ENCODE measurements around the gene RNFT2. TPM values are rescaled to one million over a fixed set of nuclear protein-coding genes. Genes with fewer than 3 reads are reported as not detected.
A peak's percentile ranks its signal among the peaks of the same experiment; 100 is the strongest.

Gene RNFT2
- total RNA-seq, 1 donor from 2014 or later: 0.45 TPM

- DNase-seq (peak; percentile 60), ATAC-seq (peak; percentile 83)
- intact Hi-C loops (cut with micrococcal nuclease): loop anchor here (10.0 kb wide), 1 partner anchor 694 kb away; no protein-coding TSS in a partner anchor
These were observed 29.0 kb upstream of the RNFT2 start for GRCh38 chr12:116708826-116709756.

GRCh38 chr12:116709768-116710167 is 28.3 kb upstream of the RNFT2 start:
- intact Hi-C loops (cut with micrococcal nuclease): loop anchor here (10.0 kb wide), 2 partner anchors 415 to 695 kb away; no protein-coding TSS in a partner anchor
- DNase-seq: no peak
- ATAC-seq: no peak

GRCh38 chr12:116710370-116711150 is 27.6 kb upstream of the RNFT2 start:
- ATAC-seq: no peak
- no peak for DNase-seq
- intact Hi-C loops (cut with micrococcal nuclease): loop anchor here (10.0 kb wide), 1 partner anchor 414 kb away; no protein-coding TSS in a partner anchor

- ATAC-seq: no peak
- no peak for DNase-seq
- intact Hi-C loops (cut with micrococcal nuclease): loop anchor here (10.0 kb wide), 1 partner anchor 412 kb away; no protein-coding TSS in a partner anchor
These were observed 25.4 kb upstream of the RNFT2 start for GRCh38 chr12:116712458-116713303.

GRCh38 chr12:116713527-116713926 is 24.6 kb upstream of the RNFT2 start:
- DNase-seq: no peak
- intact Hi-C loops (cut with micrococcal nuclease): loop anchor here (10.0 kb wide), 1 partner anchor 411 kb away; no protein-coding TSS in a partner anchor
- no peak for ATAC-seq

- intact Hi-C loops (cut with micrococcal nuclease): loop anchor here (10.0 kb wide), 1 partner anchor 411 kb away; no protein-coding TSS in a partner anchor
- DNase-seq (no peak), ATAC-seq (no peak)
These were observed 23.9 kb upstream of the RNFT2 start for GRCh38 chr12:116714175-116714574.

- ATAC-seq (peak; percentile 85), DNase-seq (peak; percentile 81)
- intact Hi-C loops (cut with micrococcal nuclease): loop anchor here (10.0 kb wide), 1 partner anchor 407 kb away; no protein-coding TSS in a partner anchor
These were observed 20.4 kb upstream of the RNFT2 start for GRCh38 chr12:116717466-116718437.

- ATAC-seq (peak; percentile 31), DNase-seq (no peak)
- intact Hi-C loops (cut with micrococcal nuclease): loop anchor here (10.0 kb wide), 1 partner anchor 406 kb away; no protein-coding TSS in a partner anchor
These were observed 19.3 kb upstream of the RNFT2 start for GRCh38 chr12:116718655-116719454.

- ATAC-seq (peak; percentile 42), DNase-seq (no peak)
- intact Hi-C loops (cut with micrococcal nuclease): loop anchor here (10.0 kb wide), 1 partner anchor 405 kb away; no protein-coding TSS in a partner anchor
These were observed 18.2 kb upstream of the RNFT2 start for GRCh38 chr12:116719731-116720528.

GRCh38 chr12:116722245-116722644 is 15.9 kb upstream of the RNFT2 start:
- no peak for DNase-seq
- ATAC-seq: no peak
- intact Hi-C loops (cut with micrococcal nuclease): no loop called here

- intact Hi-C loops (cut with micrococcal nuclease): no loop called here
- DNase-seq (no peak), ATAC-seq (peak; percentile 19)
These were observed 11.4 kb upstream of the RNFT2 start for GRCh38 chr12:116726694-116727093.

GRCh38 chr12:116727261-116727660 is 10.9 kb upstream of the RNFT2 start:
- intact Hi-C loops (cut with micrococcal nuclease): no loop called here
- peak; percentile 27 for ATAC-seq
- DNase-seq: no peak

- no peak for DNase-seq
- no peak for ATAC-seq
- intact Hi-C loops (cut with micrococcal nuclease): no loop called here
These were observed 10.2 kb upstream of the RNFT2 start for GRCh38 chr12:116727891-116728290.

- no peak for DNase-seq
- intact Hi-C loops (cut with micrococcal nuclease): no loop called here
- ATAC-seq: no peak
These were observed 6.3 kb upstream of the RNFT2 start for GRCh38 chr12:116731801-116732200.

GRCh38 chr12:116734156-116734768 is 3.9 kb upstream of the RNFT2 start:
- no peak for DNase-seq
- intact Hi-C loops (cut with micrococcal nuclease): no loop called here
- ATAC-seq: no peak

- no peak for ATAC-seq
- DNase-seq: no peak
- intact Hi-C loops (cut with micrococcal nuclease): no loop called here
These were observed 3.0 kb upstream of the RNFT2 start for GRCh38 chr12:116735084-116735483.

All from left ventricle myocardium superior (tissue), 1 donor.